GM21576 (cell line): ENCODE results near the gene CERT1.
"Not testable (repeated sequence)": the region's sequence is repeated elsewhere in the genome, so short reads cannot be mapped to it uniquely, and the experiment has no call there.

Experiments
- ATAC-seq: cut with Tn5 transposase; IDR thresholded peaks from one replicate; pipeline ENCODE4 v1.9.1; 2021; ENCODE audit warnings: mild to moderate bottlenecking, moderate library complexity; ENCODE audit not compliant: unreplicated experiment

CERT1 gene, protein sequence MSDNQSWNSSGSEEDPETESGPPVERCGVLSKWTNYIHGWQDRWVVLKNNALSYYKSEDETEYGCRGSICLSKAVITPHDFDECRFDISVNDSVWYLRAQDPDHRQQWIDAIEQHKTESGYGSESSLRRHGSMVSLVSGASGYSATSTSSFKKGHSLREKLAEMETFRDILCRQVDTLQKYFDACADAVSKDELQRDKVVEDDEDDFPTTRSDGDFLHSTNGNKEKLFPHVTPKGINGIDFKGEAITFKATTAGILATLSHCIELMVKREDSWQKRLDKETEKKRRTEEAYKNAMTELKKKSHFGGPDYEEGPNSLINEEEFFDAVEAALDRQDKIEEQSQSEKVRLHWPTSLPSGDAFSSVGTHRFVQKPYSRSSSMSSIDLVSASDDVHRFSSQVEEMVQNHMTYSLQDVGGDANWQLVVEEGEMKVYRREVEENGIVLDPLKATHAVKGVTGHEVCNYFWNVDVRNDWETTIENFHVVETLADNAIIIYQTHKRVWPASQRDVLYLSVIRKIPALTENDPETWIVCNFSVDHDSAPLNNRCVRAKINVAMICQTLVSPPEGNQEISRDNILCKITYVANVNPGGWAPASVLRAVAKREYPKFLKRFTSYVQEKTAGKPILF

DNA sequence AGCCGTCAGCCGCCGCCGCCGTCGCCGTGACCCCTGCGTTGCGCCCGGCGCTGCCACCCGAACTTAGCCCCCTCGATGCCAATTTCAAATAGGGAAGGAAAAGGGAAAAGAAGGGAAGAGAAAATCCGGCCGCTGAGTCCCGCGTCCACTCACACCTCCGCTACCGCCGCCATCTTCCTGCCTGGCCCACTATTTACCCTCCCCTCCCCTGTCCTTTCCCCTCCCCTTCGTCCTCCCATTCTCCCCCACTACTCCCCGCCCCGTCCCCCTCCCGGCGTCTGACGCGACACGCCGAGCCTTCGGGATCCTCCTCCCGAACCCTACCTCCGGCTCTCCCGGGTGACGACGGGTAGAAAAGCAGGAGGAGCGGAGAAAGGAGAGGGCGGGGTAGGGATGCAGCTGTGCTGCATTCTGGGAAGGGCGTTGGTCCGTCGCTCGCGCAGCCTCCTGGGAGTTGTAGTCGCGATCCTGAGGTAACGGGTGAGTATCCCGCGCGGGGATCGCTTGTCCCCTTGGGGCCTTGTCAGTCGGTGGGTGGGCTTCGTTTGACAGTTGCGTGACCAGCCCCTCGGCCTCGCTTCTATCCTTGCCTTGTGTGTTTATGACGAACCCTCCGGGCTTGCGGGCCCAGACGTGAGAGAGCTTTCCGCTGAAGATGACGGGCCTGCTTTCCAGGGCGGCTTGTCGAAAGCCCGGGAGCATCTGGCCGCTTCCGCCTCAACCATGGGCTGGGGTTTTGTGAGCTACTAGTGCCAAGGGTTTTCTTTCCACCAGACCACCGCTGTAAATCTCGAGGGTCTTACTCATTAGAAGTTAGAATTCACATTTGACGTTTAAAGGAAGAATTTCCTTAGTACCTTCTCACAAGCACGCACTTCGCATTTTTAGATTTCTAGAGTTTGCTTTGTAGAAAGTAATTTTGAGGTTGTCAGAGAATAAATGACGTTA is at the start of gene CERT1, which contains the start of gene POLK:
TSS of gene CERT1 (minus strand) at position 195 of the 948 bp plus-strand sequence. CDS start 422 bp downstream, outside the sequence.
TSS of gene POLK (plus strand) at position 457 of the 948 bp plus-strand sequence.
- peak; percentile 81 for ATAC-seq

DNA sequence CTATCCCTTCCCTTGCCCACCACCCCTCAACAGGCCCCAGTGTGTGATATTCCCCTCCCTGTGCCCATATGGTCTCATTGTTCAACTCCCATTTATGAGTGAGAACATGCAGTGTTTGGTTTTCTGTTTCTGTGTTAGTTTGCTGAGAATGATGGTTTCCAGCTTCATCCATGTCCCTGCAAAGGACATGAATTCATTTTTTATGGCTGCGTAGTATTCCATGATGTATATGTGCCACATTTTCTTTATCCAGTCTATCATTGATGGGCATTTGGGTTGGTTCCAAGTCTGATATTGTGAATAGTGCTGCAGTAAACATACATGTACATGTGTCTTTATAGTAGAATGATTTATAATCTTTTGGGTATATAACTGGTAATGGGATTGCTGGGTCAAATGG is 49.2 kb upstream of the CERT1 start:
- not testable (repeated sequence) for ATAC-seq

DNA sequence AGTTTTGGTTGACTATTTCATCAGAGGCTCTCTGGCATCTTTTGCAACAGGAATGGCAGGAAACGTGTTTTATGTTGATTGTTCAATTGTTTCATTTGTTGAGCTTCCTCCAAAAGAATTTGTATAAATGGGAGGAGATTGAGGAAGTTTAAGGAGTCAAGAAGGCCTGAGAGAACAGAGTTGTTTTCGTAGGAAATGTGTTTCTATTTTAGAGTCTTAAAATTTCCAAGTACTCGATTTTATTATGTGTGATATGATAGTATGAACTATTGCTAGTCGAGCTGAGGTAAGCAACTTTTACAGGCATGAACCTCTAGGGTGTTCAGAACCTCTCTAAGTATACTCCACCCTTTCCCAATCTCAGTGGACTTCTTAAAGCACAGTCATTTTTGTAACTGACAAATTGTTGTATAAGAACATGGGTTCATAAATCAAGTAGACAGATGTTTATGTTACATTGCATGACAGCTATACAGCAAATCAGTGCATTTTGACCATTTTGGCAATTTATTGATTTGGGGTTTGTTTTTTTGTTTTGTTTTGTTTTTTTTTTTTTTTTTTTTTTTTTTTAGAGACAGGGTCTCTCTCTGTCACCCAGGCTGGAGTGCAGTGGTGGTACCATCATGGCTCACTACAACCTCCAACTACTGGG is 47.7 kb upstream of the CERT1 start:
- no peak for ATAC-seq

DNA sequence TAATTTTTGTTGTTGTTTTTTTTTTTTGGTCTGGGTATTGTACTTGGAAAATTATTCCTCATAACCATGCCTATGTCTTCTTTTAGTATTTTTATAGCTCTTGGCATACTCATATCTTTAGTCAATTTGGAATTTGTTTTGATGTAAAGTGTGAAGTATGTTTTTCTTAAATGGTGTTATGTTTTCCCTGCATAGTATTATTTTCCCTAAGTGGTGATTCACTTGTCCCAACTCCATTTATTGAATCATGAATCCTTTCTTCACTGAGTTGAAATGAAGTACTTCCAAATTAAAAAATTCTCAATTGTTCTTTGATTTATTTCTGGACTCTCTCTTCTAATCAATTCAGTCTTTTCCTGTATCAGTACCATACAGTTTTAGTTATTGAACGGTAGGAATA is 46.8 kb upstream of the CERT1 start:
- ATAC-seq: no peak

DNA sequence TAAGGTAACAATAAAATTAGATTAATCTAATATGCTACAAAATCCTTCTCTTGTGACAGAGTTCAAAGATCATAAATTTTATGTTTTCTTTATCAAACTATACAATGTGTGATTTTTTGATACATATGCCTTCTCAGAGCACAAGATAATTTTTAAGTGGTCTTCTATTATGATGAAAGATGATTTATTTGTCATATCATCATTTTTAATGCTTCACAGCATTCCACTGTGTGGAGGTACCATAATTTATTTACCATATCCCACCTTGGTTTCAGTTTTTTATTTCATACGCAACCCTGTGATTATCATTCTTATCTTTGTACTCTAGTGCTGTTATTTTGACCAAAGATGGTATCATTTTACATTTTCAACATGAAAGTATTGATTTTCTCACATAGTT is 41.9 kb upstream of the CERT1 start:
- ATAC-seq: no peak

DNA sequence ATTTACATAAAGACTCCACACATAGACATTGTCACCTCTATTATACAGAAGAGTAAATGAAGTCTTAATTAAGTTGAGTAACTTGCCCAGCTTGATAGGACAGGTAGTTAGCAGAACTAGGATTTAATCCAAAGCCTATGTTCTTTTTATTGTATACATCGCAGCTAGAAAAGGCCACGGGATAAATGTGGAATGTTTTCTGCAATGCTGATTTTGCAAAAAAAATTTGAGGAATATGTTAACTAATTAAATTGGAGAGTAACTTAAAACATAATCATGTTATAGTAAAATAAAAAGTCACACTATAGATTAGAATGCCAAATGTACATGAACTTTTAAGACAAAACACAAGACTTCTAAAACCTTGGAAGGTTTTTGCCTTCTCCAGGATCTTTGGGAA is 41.3 kb upstream of the CERT1 start:
- no peak for ATAC-seq

DNA sequence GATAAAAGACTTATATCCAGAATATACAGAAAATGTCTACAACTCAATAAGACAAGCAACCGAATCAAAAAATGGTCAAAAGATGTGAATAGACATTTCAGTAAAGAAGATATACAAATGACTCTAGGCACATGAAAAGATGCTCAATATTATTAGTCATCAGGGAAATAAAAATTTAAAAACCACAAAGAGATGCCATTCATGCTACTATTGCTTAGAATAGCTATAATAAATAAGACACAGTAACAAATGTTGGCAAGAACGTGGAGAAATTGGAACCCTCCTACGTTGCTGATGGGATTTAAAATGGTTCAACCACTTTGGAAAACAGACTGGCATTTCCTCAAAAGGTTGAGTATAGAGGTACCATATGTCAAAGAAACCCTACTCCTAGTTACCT is 40.0 kb upstream of the CERT1 start:
- ATAC-seq: no peak

DNA sequence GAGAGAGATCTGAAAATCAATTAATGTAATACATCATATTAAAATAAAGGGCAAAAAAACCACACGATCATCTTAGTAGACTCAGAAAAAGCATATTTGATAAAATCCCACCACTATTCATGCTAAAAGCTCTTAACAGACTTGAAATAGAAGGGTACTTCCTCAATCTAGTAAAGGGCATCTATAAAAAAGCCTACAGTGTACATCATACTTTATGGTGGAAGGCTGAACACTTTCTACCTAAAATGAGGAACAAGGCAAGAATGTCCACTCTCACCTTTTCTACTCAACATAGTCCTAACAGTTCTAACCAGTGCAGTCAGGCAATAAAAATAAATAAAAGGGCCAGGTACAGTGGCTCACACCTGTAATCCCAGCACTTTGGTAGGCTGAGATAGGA is 39.2 kb upstream of the CERT1 start:
- no peak for ATAC-seq

DNA sequence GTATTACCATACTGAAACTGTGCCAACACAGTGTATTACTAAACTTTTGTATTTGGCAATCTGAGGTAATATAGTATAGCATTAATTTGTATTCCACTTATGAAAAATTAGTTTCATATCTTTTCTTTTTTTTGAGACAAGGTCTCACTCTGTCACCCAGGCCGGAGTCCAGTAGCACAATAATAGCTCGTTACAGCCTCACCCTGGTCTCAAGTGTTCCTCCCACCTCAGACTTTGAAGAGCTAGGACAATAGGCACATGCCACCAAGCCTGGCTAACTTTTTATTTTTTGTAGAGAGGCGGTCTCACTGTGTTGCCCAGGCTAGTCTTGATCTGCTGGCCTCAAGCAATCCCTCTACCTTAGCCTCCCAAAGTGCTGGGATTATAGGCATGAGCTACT is 36.4 kb upstream of the CERT1 start:
- no peak for ATAC-seq

DNA sequence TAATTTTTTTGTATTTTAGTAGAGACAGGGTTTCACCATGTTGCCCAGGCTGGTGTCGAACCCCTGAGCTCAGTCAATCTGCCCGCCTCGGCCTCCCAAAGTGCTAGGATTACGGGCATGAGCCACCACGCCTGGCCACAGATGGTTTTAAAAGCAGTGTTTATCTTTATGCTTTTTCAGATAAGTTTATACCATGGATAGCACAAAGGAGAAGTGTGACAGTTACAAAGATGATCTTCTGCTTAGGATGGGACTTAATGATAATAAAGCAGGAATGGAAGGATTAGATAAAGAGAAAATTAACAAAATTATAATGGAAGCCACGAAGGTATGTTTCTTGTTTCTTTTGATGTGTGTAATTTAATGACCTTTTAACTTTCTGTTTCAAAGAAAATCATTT is 35.4 kb upstream of the CERT1 start:
- no peak for ATAC-seq

DNA sequence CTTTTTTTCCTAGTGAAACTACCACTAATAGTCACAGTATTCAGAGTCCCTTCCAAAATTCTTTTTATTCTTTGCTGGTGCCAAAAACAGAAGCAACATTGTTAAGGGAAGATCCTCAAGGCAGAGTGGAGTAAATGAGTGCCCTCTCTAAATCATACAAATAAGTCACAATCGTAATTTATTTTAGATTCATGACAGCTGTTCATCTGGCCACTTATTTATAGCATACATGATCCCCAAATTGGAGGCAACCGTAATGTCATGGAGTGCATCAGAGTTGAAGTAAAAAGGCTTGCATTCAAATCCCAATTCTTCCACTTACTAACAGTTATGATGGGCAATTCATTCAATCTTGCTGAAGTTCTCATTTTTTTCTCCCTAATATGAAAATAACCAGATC is 33.7 kb upstream of the CERT1 start:
- ATAC-seq: no peak

DNA sequence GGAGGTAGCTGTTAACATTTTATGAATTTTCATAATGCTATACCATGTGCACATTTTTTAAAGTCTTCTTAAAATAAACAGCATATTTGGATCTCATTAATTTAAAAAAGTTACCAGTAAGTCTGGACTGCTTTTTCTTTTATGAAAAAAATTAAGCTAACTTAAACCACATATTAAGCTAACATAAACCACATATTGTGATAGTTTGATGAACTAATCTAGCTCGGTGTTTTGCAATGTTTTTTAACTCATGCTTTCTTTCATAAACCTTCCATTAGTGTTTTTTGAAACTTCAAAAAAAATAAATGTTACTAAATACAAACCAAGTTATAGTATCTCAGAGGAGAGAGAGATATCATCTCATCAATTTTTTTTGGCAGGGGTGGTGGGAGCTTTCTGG is 26.8 kb upstream of the CERT1 start:
- ATAC-seq: no peak

DNA sequence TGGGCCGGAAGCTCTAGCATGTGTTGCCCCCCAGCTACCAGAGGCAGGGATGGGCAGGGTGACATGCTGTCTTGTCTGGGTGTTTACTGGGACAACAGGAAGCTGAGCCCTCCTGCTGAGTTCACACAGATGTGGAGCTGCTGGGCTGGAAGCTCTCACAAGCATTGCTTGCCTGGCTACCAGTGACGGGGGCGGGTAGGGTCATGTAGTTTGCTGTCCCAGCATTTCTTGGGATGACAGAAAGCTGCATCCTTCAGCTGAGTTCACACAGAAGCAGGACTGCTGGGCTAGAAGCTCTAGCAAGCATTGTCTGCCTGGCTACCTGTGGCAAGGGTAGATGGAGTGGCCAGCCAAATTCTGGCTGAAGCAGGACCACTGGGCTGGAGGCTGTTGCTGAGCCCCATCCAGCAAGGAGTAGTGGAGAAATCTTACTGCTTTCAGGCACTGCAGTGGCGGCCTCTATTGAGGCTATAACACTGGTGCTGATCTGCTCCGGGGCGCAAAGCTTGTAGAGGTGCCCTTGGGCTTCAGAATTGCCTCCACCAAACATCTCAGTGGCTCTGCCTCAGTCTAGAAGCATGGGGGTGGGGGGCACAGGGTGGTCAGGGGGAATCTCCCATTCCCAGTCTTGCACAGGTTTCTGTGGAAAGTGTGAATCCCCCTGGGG is 25.4 kb upstream of the CERT1 start:
- ATAC-seq: no peak

DNA sequence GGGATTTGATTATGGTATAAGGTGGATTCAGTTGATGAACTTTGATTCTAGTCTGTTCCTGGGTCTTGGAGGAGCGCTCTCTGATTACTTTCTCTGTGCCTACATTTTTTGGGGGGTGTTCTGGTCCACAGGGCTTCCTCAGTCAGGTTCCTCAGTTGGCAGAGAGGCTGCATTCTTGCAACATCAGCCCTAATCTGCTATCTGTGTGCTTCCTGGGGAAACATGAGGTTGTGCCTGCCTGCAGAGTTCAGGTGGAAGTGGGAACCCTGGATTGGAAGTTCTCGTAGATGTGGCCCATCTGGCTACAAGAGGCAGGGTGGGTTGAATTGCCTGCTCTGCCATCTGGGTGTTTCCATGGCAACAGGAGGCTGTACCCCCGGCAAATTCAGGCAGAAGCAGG is 24.7 kb upstream of the CERT1 start:
- ATAC-seq: no peak

DNA sequence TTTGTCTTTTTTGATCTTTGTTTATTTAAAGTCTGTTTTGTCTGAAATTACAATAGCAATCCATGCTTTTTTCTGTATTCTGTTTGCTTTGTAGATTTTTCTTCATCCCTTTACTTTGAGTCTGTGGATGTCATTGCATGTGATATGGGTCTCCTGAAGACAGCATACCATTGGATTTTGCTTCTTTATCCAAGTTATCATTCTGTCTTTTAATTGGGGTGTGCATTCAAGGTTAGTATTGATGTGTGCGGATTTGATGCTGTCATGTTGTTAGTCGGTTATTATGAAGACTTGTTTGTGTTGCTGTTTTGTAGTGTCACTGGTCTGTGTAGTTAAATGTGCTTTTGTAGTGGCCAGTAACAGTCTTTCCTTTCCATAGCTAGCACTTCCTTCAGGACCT is 23.3 kb upstream of the CERT1 start:
- ATAC-seq: no peak

DNA sequence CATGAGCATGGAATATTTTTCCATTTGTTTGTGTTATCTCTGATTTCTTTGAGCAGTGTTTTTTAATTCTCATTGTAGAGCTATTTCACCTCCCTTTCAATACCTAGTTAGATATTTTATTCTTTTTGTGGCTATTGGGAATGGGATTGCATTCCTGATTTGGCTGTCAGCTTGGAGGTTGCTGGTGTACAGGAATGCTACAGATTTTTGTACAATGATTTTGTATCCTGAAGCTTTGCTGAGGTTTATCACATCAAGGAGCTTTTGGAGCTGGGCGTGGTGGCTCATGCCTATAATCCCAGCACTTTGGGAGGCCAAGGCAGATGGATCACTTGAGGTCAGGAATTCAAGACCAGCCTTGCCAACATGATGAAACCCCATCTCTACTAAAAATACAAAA is 22.3 kb upstream of the CERT1 start:
- not testable (repeated sequence) for ATAC-seq

DNA sequence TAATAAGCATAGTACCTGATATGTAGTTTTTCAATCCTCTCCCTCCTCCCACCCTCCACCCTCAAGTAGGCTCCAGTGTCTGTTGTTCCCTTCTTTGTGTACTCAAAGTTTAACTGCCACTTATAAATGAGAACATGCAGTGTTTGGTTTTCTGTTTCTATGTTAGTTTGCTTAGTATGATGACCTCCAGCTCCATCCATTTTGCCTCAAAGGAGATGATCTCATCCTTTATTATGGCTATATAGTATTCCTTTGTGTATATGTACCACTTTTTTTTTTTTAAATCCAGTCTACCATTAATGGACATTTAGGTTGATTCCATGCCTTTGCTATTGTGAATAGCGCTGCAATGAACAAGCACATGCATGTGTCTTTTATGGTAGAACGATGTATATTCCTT is 20.8 kb upstream of the CERT1 start:
- ATAC-seq: no peak

DNA sequence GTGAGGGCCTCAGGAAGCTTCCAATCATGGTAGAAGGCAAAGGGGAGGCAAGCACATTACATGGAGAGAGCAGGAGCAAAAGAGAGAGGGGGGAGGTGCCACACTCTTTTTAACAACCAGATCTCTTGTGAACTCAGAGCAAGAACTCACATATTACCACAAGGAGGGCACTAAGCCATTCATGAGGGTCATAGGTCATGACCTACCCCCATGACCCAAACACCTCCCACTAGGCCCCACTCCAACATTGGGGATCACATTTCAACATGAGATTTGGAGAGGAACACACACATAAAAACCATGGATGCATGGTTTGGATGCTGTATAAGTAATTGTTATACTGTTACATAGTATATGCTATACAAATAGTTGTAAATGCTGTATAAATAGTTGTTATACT is 17.8 kb upstream of the CERT1 start:
- no peak for ATAC-seq

DNA sequence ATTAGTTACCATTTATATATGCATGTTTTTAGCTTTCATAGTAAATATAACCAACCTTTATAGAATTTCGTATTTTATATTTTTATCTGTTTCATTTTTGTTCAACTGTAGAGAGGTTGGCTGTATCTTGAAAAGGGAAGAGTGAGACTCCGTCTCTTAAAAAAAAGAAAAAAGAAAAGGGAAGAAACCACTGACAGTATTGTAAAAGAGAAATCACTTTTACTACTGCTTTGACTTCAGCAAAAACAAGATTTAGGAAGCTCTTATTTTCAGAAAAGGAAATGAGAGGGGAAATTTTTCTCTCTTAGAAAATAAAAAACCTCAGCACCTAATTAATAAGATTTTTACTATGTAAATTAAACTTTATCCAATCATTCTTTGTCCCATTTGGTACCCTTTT is 14.6 kb upstream of the CERT1 start:
- no peak for ATAC-seq

DNA sequence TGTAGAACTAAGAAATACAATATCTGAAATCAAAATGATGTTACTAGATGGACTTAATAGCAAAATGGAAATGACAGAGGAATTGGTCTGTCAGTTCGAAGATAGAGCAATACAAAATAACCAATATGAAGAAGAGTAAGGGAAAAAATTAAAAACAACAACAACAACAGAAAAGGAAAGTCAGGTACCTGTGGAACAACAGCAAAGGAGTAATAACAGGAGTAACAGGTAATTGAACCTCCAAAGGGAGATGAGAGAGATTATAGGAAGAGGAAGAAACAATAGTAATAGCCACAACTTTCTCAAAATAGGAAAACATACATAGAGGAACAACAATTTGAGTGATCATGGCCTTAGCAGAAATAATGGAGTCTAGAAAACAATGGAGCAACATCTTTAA is 13.9 kb upstream of the CERT1 start:
- no peak for ATAC-seq
